PC-9 (cell line): ENCODE results near the gene CCL4L2. TPM values are rescaled to one million over a fixed set of nuclear protein-coding genes. Genes with fewer than 3 reads are reported as not detected.
"Not testable (repeated sequence)": the region's sequence is repeated elsewhere in the genome, so short reads cannot be mapped to it uniquely, and the experiment has no call there.

Experiments
- BruUV-seq: library from RNA; stranded (reverse); fragments of 400-500 nt; replicated peaks from 2 replicates; lab custom pipeline; 2021; lab: Mats Ljungman, UMichigan
- CTCF ChIA-PET: fragments of 300-600 bp; sonication (Branson Sonifier 250); formaldehyde crosslinking; loops from one replicate; lab custom pipeline; 2022; ENCODE audit warnings: antibody characterized with exemption; lab: Charles Lee
- POLR2A ChIA-PET: fragments of 300-600 bp; sonication (Branson Sonifier 250); formaldehyde crosslinking; loops from one replicate; lab custom pipeline; 2022; ENCODE audit warnings: antibody characterized with exemption; ENCODE audit not compliant: unreplicated experiment; lab: Charles Lee
- DNase-seq, 2 experiments: peaks; one replicate each; pipeline versions ENCODE4 v3.0.0 to v3.0.0-alpha.2; 2015 to 2022; ENCODE audit warnings: mixed read lengths in 1 of 2
- H2AFZ ChIP-seq: fragments of 200-600 bp; sonication (generic); 2 replicates; pipeline ENCODE4 v1.8.1; 2017; ENCODE audit warnings: antibody characterized with exemption
- H3F3A ChIP-seq: fragments of 200-600 bp; sonication (generic); 2 replicates; pipeline ENCODE4 v1.8.1; 2017; ENCODE audit warnings: antibody characterized with exemption, mild to moderate bottlenecking, low read depth; ENCODE audit not compliant: insufficient read depth
- H3K27ac ChIP-seq: fragments of 200-600 bp; sonication (generic); 2 replicates; pipeline ENCODE4 v1.6.1; 2016; ENCODE audit warnings: mixed run types
- H3K27me3 ChIP-seq: fragments of 200-600 bp; sonication (generic); 2 replicates; pipeline ENCODE4 v1.6.1; 2016; ENCODE audit warnings: low read depth, mixed run types; ENCODE audit not compliant: insufficient read depth
- H3K36me3 ChIP-seq: fragments of 200-600 bp; sonication (generic); 2 replicates; pipeline ENCODE4 v1.6.1; 2016; ENCODE audit warnings: low read depth, mixed run types
- H3K4me1 ChIP-seq: fragments of 200-600 bp; sonication (generic); replicated peaks from 2 replicates; pipeline ENCODE4 v1.6.1; 2016; ENCODE audit warnings: mixed run types; ENCODE audit not compliant: insufficient read depth
- H3K4me2 ChIP-seq: fragments of 200-600 bp; sonication (generic); 2 replicates; pipeline ENCODE4 v1.6.1; 2017; ENCODE audit warnings: mixed run types
- H3K4me3 ChIP-seq: fragments of 200-600 bp; sonication (generic); 2 replicates; pipeline ENCODE4 v1.6.1; 2016; ENCODE audit warnings: mixed run types
- H3K79me2 ChIP-seq: fragments of 200-600 bp; sonication (generic); 2 replicates; pipeline ENCODE4 v1.6.1; 2017; ENCODE audit warnings: low read depth, mixed run types
- H3K9me2 ChIP-seq: fragments of 200-600 bp; sonication (generic); 2 replicates; pipeline ENCODE4 v1.8.1; 2017; ENCODE audit warnings: mild to moderate bottlenecking; ENCODE audit not compliant: insufficient read depth
- H3K9me3 ChIP-seq: fragments of 200-600 bp; sonication (generic); 2 replicates; pipeline ENCODE4 v1.8.1; 2016; ENCODE audit warnings: low read depth; ENCODE audit not compliant: insufficient read depth
- H4K20me1 ChIP-seq: fragments of 200-600 bp; sonication (generic); 2 replicates; pipeline ENCODE4 v1.8.1; 2017; ENCODE audit not compliant: insufficient read depth
- EZH2 ChIP-seq: fragments of 200-600 bp; sonication (generic); IDR thresholded peaks from 2 replicates; pipeline ENCODE4 v1.8.0; 2017; ENCODE audit warnings: antibody characterized with exemption, low read depth
- intact Hi-C: fragments of 100-400 bp; cut with micrococcal nuclease; formaldehyde crosslinking; loops from one replicate; pipeline ENCODE4 v1.10.0; 2022; ENCODE audit not compliant: unreplicated experiment
- total RNA-seq: library from RNA; stranded (reverse); gene quantifications from 2 replicates; pipeline ENCODE4 v1.2.3, GENCODE V29; 2021

The CCL4L2 gene
- total RNA-seq, 1 experiment from 2014 or later, result not detected

DNA sequence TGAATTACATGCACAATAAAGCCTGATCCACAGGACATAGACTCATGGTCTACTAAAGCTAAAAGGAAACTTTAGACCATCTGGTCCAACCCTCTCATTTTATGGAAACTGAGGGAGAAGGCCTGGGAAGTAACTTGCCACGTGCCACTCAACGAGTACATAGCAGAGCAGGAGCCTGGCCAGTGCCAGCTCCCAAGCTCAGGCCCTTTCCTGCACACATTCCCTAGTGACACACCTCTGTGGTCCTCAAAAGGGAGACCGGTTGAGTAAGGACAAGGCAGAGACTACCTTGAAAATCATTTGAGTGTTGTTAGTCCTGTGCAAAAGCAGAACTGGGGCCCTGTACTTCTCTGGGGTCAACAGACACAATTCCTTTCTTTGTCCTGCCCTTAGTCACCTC is 2.8 kb downstream of the CCL4L2 start:
- H4K20me1 ChIP-seq, result no peaks in the 10 kb centered on the region
- no peak overlapping the region for H2AFZ ChIP-seq
- H3K4me1 ChIP-seq, result no peaks in the 10 kb centered on the region
- no peak overlapping the region for H3K27ac ChIP-seq
- H3K9me3 ChIP-seq, result no peaks in the 10 kb centered on the region
- DNase-seq, result no peak
- H3K4me2 ChIP-seq, result no peak overlapping the region
- H3K79me2 ChIP-seq, result no peaks in the 10 kb centered on the region
- H3K27me3 ChIP-seq, result peaks cover 73% of the 10 kb centered on the region
- no peaks in the 10 kb centered on the region for H3F3A ChIP-seq
- intact Hi-C loops, result no loop called here
- CTCF ChIA-PET, result no interaction called here
- POLR2A ChIA-PET, result no interaction called here
- BruUV-seq, result no TSS peak
- H3K4me3 ChIP-seq, result no peak overlapping the region
- no peak for TF ChIP-seq EZH2
- no peaks in the 10 kb centered on the region for H3K36me3 ChIP-seq
- no peaks in the 10 kb centered on the region for H3K9me2 ChIP-seq

DNA sequence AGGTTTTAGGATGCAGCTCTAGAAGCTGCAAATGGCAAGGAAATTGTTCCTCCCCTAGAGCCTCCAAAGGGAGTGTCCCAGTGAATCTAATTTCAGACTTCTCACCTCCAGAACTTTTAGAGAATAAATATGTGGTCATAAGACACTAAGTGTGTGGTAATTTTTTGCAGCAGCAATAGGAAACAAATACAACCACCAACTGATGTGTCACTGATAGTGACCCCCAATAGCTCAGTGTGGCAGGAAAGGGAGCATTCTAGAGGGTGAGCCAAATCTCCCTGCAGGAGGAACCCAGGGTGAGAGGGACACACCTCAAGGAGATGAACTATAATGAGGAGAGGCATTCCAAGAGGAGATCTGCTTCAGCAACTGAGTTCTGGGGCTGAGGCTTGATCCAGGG is 4.1 kb downstream of the CCL4L2 start:
- H3K9me3 ChIP-seq, result no peaks in the 10 kb centered on the region
- BruUV-seq, result no TSS peak
- ChIA-PET CTCF (no interaction called here), POLR2A (no interaction called here)
- H3F3A ChIP-seq, result no peaks in the 10 kb centered on the region
- DNase-seq, result no peak
- H3K36me3 ChIP-seq, result no peaks in the 10 kb centered on the region
- peaks cover 70% of the 10 kb centered on the region for H3K27me3 ChIP-seq
- H3K4me1 ChIP-seq, result no peaks in the 10 kb centered on the region
- H3K79me2 ChIP-seq, result no peaks in the 10 kb centered on the region
- no peaks in the 10 kb centered on the region for H4K20me1 ChIP-seq
- H3K4me3 ChIP-seq, result no peak overlapping the region
- no peak overlapping the region for H3K4me2 ChIP-seq
- no peaks in the 10 kb centered on the region for H3K9me2 ChIP-seq
- intact Hi-C loops, result no loop called here
- no peak for TF ChIP-seq EZH2
- H3K27ac ChIP-seq, result no peak overlapping the region
- no peak overlapping the region for H2AFZ ChIP-seq

DNA sequence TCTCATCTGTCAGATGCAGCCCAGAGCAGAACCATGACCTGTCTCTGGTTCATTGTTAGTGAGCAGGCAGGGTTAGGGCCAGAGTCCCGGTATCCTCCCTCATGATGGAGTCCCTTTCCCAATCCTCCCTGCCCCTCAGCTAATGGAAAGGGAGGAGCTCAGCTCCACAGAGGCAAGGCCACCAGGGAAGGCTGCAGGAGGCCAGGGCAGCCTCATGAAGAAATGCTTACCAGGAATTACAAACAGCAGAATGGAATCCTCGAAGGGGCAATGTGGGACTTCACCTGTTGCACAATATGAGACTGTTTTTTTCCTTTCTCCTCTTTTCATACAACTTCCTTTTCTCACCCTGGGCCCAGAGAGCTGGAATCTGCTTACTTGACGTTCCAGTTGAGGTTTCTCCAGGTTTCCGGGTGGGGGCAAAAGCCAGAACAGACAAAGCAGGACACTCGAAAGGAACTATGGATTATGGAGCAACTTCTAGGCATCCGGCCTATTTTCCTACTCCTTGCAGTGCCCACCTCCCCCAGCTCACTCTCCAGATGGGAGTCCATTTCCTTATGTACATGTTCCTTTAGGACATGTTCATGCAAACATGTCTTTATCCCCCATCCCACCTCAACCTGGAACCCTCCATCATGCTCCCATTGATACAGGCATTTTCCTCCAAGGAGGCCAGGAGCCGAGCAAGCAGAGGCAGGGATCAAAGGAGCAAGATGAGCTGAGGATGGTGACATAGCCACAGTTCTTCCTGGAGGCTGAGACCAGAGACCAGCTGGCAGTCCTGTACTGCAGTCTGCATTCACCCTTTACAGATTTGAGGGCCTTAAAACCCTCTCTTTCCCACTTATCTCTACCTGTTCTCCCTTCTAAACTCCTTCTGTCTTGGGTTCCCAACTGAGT is 4.8 kb downstream of the CCL4L2 start:
- H3K4me2 ChIP-seq, CTCF ChIA-PET, H3K27ac ChIP-seq, H3K9me2 ChIP-seq, H3K9me3 ChIP-seq, H3K4me3 ChIP-seq, H2AFZ ChIP-seq, H3K36me3 ChIP-seq, H3K4me1 ChIP-seq, BruUV-seq, intact Hi-C loops, H3K79me2 ChIP-seq, POLR2A ChIA-PET, DNase-seq, H4K20me1 ChIP-seq, H3F3A ChIP-seq: not testable (repeated sequence)
- H3K27me3 ChIP-seq, result peaks cover 71% of the 10 kb centered on the region

DNA sequence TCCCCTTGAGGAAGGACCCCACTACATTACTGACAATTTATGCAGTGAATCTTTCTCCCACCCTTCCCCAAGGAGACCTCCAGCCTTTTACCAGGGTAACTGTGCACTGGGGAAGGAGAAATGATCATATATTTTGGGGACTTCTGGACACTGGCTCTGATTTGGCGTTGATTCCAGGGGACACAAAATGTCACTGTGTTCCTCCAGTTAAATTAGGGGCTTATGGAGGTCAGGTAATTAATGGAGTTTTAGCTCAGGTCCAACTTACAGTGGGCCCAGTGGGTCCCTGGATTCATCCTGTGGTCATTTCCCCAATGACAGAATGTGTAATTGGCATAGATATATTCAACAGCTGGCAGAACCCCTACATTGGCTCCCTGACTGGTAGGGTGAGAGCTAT is 8.7 kb downstream of the CCL4L2 start:
- H3K9me2 ChIP-seq, POLR2A ChIA-PET, BruUV-seq, H3F3A ChIP-seq, H3K36me3 ChIP-seq, H3K4me3 ChIP-seq, H3K4me2 ChIP-seq, H4K20me1 ChIP-seq, H3K79me2 ChIP-seq, intact Hi-C loops, H2AFZ ChIP-seq, H3K4me1 ChIP-seq, DNase-seq, H3K9me3 ChIP-seq, CTCF ChIA-PET, H3K27ac ChIP-seq: not testable (repeated sequence)
- peaks cover 52% of the 10 kb centered on the region for H3K27me3 ChIP-seq

DNA sequence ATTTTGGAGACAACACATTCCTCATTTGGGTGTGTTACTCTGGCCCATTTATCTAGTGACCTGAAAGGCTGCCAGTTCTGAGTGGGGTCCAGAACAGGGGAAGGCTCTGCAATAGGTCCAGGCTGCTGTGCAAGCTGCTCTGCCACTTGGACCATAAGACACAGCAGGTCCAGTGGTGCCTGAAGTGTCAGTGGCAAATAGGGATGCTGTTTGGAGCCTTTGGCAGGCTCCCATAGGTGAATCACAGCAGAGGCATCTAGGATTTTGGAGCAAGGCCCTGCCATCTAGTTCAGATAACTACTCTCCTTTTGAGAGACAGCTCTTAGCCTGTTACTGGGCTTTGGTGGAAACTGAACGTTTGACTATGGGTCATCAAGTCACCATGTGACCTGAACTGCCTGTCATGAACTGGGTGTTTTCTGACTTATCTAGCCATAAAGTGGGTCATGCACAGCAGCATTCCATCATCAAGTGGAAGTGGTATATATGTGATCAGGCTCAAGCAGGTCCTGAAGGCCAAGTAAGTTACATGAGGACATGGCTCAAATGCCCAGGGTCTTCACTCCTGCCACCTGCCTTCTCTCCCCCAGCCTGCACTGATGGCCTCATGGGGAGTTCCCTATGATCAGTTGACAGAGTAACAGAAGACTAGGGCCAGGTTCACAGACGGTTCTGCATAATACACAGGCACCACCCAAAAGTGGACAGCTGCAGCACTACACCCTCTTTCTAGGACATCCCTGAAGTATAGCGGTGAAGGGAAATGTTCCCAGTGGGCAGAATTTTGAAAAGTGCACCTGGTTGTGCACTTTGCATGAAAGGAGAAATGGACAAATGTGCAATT is 10.1 kb downstream of the CCL4L2 start:
- DNase-seq, POLR2A ChIA-PET, H3K79me2 ChIP-seq, H3K9me2 ChIP-seq, CTCF ChIA-PET, H3K4me3 ChIP-seq, BruUV-seq, H3K9me3 ChIP-seq, H3K36me3 ChIP-seq, H3K4me1 ChIP-seq, H3F3A ChIP-seq, H3K4me2 ChIP-seq, H2AFZ ChIP-seq, H3K27ac ChIP-seq, intact Hi-C loops, H4K20me1 ChIP-seq: not testable (repeated sequence)
- H3K27me3 ChIP-seq, result peaks cover 41% of the 10 kb centered on the region

DNA sequence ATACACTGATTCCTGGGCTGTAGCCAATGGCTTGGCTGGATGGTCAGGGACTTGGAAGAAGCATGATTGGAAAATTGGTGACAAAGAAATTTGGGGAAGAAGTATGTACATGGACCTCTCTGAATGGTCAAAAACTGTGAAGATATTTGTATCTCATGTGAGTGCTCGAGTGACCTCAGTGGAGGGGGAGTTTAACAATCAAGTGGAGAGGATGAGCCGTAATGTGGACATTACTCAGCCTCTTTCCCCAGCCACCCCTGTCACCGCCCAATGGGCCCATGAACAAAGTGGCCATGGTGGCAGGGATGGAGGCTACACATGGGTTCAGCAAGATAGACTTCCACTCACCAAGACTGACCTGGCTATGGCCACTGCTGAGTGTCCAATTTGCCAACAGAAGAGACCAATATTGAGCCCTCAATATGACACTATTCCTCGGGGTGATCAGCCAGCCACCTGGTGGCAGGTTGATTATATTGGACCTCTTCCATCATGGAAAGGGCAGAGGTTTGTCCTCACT is 10.8 kb downstream of the CCL4L2 start:
- H3K27ac ChIP-seq, DNase-seq, H3K4me1 ChIP-seq, H3K36me3 ChIP-seq, H3K9me2 ChIP-seq, intact Hi-C loops, H3K4me2 ChIP-seq, H3F3A ChIP-seq, H3K79me2 ChIP-seq, H2AFZ ChIP-seq, H3K4me3 ChIP-seq, POLR2A ChIA-PET, BruUV-seq, H3K9me3 ChIP-seq, CTCF ChIA-PET, H4K20me1 ChIP-seq: not testable (repeated sequence)
- H3K27me3 ChIP-seq, result peaks cover 35% of the 10 kb centered on the region
